GM23338 (cell line): ENCODE data around the gene MAMDC2.

Experiments
- CREB1 ChIP-seq: fragments of 250-450 bp; sonication (Bioruptor Pico); IDR thresholded peaks from 2 replicates; pipeline ENCODE4 v1.5.0; 2020; ENCODE audit warnings: low read depth, mild to moderate bottlenecking, moderate library complexity
- EZH2 ChIP-seq: fragments of 200-600 bp; sonication (generic); IDR thresholded peaks from one replicate; pipeline ENCODE4 v1.8.0; 2017; ENCODE audit warnings: antibody characterized with exemption, mild to moderate bottlenecking, low read depth; ENCODE audit not compliant: unreplicated experiment
- NANOG ChIP-seq: IDR thresholded peaks from 2 replicates; pipeline ENCODE4 v1.6.1; 2016; ENCODE audit warnings: antibody characterized with exemption, borderline replicate concordance
- POLR2AphosphoS5 ChIP-seq: IDR thresholded peaks from 2 replicates; pipeline ENCODE4 v1.6.1; 2016; ENCODE audit warnings: antibody characterized with exemption, low read depth
- TF ChIP-seq, protein P1 (sequence below), 2 experiments: fragments of 200-600 bp in 1 of 2; sonication (generic) in 1 of 2; conservative IDR thresholded peaks; 2 replicates each; pipeline versions ENCODE4 v1.5.1 to v1.6.1; 2016 to 2017; ENCODE audit warnings: antibody characterized with exemption in 2 of 2, low read depth in 2 of 2, mild to moderate bottlenecking in 2 of 2, moderate library complexity in 1 of 2
- TF ChIP-seq, protein P2 (sequence below): IDR thresholded peaks from one replicate; pipeline ENCODE4 v1.6.1; 2018; ENCODE audit warnings: antibody characterized with exemption; ENCODE audit not compliant: unreplicated experiment

DNA sequence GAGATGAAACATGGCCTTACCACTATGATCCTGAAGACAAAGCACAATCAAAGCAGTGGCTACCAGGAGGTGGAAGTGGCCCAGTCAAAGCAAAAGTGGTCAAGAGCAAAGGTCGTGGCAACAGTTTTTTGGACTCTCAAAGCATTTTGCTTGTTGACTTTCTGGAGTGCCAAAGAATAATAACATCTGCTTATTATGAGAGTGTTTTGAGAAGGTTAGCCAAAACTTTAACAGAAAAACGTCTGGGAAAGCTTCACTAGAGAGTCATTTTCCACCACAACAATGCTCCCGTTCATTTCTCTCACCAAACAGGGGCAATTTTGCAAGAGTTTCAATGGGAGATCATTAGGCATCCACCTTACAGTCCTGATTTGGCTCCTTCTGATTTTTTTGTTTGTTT lies 33.6 kb upstream of the MAMDC2 start:
- TF ChIP-seq, protein P1, sequence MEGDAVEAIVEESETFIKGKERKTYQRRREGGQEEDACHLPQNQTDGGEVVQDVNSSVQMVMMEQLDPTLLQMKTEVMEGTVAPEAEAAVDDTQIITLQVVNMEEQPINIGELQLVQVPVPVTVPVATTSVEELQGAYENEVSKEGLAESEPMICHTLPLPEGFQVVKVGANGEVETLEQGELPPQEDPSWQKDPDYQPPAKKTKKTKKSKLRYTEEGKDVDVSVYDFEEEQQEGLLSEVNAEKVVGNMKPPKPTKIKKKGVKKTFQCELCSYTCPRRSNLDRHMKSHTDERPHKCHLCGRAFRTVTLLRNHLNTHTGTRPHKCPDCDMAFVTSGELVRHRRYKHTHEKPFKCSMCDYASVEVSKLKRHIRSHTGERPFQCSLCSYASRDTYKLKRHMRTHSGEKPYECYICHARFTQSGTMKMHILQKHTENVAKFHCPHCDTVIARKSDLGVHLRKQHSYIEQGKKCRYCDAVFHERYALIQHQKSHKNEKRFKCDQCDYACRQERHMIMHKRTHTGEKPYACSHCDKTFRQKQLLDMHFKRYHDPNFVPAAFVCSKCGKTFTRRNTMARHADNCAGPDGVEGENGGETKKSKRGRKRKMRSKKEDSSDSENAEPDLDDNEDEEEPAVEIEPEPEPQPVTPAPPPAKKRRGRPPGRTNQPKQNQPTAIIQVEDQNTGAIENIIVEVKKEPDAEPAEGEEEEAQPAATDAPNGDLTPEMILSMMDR (conservative IDR thresholded peaks at IDR 0.05; ENCODE audit: low read depth in 2 of 2), result no peak
- TF ChIP-seq CREB1 (CRISPR knock-in tag) (no peak), NANOG (no peak), POLR2AphosphoS5 (no peak), EZH2 (no peak)
- TF ChIP-seq, protein P2, sequence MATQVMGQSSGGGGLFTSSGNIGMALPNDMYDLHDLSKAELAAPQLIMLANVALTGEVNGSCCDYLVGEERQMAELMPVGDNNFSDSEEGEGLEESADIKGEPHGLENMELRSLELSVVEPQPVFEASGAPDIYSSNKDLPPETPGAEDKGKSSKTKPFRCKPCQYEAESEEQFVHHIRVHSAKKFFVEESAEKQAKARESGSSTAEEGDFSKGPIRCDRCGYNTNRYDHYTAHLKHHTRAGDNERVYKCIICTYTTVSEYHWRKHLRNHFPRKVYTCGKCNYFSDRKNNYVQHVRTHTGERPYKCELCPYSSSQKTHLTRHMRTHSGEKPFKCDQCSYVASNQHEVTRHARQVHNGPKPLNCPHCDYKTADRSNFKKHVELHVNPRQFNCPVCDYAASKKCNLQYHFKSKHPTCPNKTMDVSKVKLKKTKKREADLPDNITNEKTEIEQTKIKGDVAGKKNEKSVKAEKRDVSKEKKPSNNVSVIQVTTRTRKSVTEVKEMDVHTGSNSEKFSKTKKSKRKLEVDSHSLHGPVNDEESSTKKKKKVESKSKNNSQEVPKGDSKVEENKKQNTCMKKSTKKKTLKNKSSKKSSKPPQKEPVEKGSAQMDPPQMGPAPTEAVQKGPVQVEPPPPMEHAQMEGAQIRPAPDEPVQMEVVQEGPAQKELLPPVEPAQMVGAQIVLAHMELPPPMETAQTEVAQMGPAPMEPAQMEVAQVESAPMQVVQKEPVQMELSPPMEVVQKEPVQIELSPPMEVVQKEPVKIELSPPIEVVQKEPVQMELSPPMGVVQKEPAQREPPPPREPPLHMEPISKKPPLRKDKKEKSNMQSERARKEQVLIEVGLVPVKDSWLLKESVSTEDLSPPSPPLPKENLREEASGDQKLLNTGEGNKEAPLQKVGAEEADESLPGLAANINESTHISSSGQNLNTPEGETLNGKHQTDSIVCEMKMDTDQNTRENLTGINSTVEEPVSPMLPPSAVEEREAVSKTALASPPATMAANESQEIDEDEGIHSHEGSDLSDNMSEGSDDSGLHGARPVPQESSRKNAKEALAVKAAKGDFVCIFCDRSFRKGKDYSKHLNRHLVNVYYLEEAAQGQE, result no peak
